Neuronal stem cell (in vitro differentiated cells): Measurements from ENCODE around the gene ALG6.
"Not testable (repeated sequence)": the region's sequence is repeated elsewhere in the genome, so short reads cannot be mapped to it uniquely, and the experiment has no call there.

ENCODE experiments used
- DNase-seq: peaks from one replicate; pipeline ENCODE4 v3.0.0-alpha.2; 2013; ENCODE audit warnings: low spot score
- H2AFZ ChIP-seq: one replicate; pipeline ENCODE4 v1.6.1; 2013; ENCODE audit warnings: mild to moderate bottlenecking, low read length, inconsistent platforms
- H2AK5ac ChIP-seq: 2 replicates; pipeline ENCODE4 v1.6.1; 2013; ENCODE audit warnings: low read depth, mild to moderate bottlenecking, inconsistent platforms, low read length, moderate library complexity, mixed read lengths
- H2BK120ac ChIP-seq: 2 replicates; pipeline ENCODE4 v1.6.1; 2013; ENCODE audit warnings: low read depth, mild to moderate bottlenecking, inconsistent platforms, low read length, moderate library complexity, mixed read lengths
- H2BK12ac ChIP-seq: one replicate; pipeline ENCODE4 v1.6.1; 2013; ENCODE audit warnings: low read length, inconsistent platforms
- H2BK15ac ChIP-seq: 2 replicates; pipeline ENCODE4 v1.6.1; 2013; ENCODE audit warnings: mild to moderate bottlenecking, low read length, inconsistent platforms, mixed read lengths
- H2BK5ac ChIP-seq: one replicate; pipeline ENCODE4 v1.6.1; 2013; ENCODE audit warnings: inconsistent platforms, mild to moderate bottlenecking, low read length, moderate library complexity
- H3K14ac ChIP-seq: one replicate; pipeline ENCODE4 v1.6.1; 2013; ENCODE audit warnings: low read length, inconsistent platforms
- H3K18ac ChIP-seq: 2 replicates; pipeline ENCODE4 v1.6.1; 2013; ENCODE audit warnings: low read length, inconsistent platforms
- H3K23ac ChIP-seq: 2 replicates; pipeline ENCODE4 v1.6.1; 2013; ENCODE audit warnings: low read depth, mild to moderate bottlenecking, mixed read lengths, low read length, inconsistent platforms; ENCODE audit not compliant: poor library complexity
- H3K27ac ChIP-seq: replicated peaks from 3 replicates; pipeline ENCODE4 v1.5.1; 2013; ENCODE audit warnings: low read length, inconsistent platforms
- H3K27me3 ChIP-seq, 3 experiments: 2 replicates each; pipeline ENCODE4 v1.6.1; 2013; ENCODE audit warnings: low read length in 3 of 3, mild to moderate bottlenecking in 2 of 3, inconsistent platforms in 1 of 3, low read depth in 1 of 3, mixed read lengths in 1 of 3, moderate library complexity in 1 of 3; ENCODE audit not compliant: control insufficient read depth in 3 of 3, insufficient read depth in 3 of 3
- H3K36me3 ChIP-seq, 2 donors: replicated peaks in 1 of 2; 2 replicates each; pipeline ENCODE4 v1.6.1; 2013; ENCODE audit warnings: low read length in 2 of 2; ENCODE audit not compliant: control insufficient read depth in 2 of 2, insufficient read depth in 2 of 2
- H3K4ac ChIP-seq: 2 replicates; pipeline ENCODE4 v1.6.1; 2013; ENCODE audit warnings: inconsistent platforms, mild to moderate bottlenecking, low read length, moderate library complexity
- H3K4me1 ChIP-seq, 2 donors: 1 replicate in 1 of 2; 2 replicates in 1 of 2; pipeline ENCODE4 v1.6.1; 2013; ENCODE audit warnings: low read length in 2 of 2, low read depth in 1 of 2; ENCODE audit not compliant: control insufficient read depth in 2 of 2, insufficient read depth in 1 of 2
- H3K4me2 ChIP-seq: one replicate; pipeline ENCODE4 v1.6.1; 2013; ENCODE audit warnings: mild to moderate bottlenecking, low read length, inconsistent platforms; ENCODE audit not compliant: insufficient read depth, poor library complexity, severe bottlenecking
- H3K4me3 ChIP-seq, 2 donors: 2 replicates each; pipeline ENCODE4 v1.5.1; 2013; ENCODE audit warnings: low read length in 2 of 2, mild to moderate bottlenecking in 2 of 2, inconsistent platforms in 1 of 2, moderate library complexity in 1 of 2
- H3K79me1 ChIP-seq: one replicate; pipeline ENCODE4 v1.6.1; 2013; ENCODE audit warnings: low read depth, mild to moderate bottlenecking, inconsistent platforms, low read length, moderate library complexity
- H3K9ac ChIP-seq: one replicate; pipeline ENCODE4 v1.6.1; 2013; ENCODE audit warnings: mild to moderate bottlenecking, low read depth, low read length, inconsistent platforms; ENCODE audit not compliant: poor library complexity
- H3K9me3 ChIP-seq, 2 donors: replicated peaks in 1 of 2; 2 replicates each; pipeline versions ENCODE3 to v1.6.1; 2013; ENCODE audit warnings: low read length in 2 of 2, mild to moderate bottlenecking in 2 of 2, inconsistent platforms in 1 of 2, low read depth in 1 of 2, mixed read lengths in 1 of 2, moderate library complexity in 1 of 2; ENCODE audit not compliant: control insufficient read depth in 2 of 2, insufficient read depth in 1 of 2
- H4K8ac ChIP-seq: one replicate; pipeline ENCODE4 v1.6.1; 2013; ENCODE audit warnings: low read depth, mild to moderate bottlenecking, inconsistent platforms, low read length, moderate library complexity
- H4K91ac ChIP-seq: one replicate; pipeline ENCODE4 v1.6.1; 2013; ENCODE audit warnings: low read length, low read depth, mild to moderate bottlenecking, inconsistent platforms; ENCODE audit not compliant: poor library complexity
- WGBS, 2 donors: extraction: QIAGEN DNeasy Blood & Tissue Kit; methylation state at CpG; one replicate each; pipeline ENCODE4 v1.1.7; 2013; ENCODE audit warnings: missing lambda C conversion rate in 2 of 2, mixed read lengths in 1 of 2; ENCODE audit not compliant: insufficient read length in 2 of 2, insufficient replicate concordance in 1 of 2; ENCODE audit errors: extremely low coverage in 2 of 2; 5-methylcytosine and 5-hydroxymethylcytosine counted together

ALG6 gene

GRCh38 chr1:63350320-63350719, 17.1 kb upstream of the ALG6 start:
- Histone ChIP-seq H2BK12ac (no peak overlapping the region), H3K23ac (no peak overlapping the region), H4K8ac (no peak overlapping the region), H3K4me2 (no peak overlapping the region), H3K4me3 (no peak overlapping the region), H2AFZ (no peak overlapping the region), H2BK120ac (no peak overlapping the region), H3K4ac (no peak overlapping the region), H2AK5ac (no peak overlapping the region), H3K9ac (no peak overlapping the region), H2BK5ac (no peak overlapping the region), H3K79me1 (no peaks in the 10 kb centered on the region), H3K4me1 (no peaks in the 10 kb centered on the region), H3K14ac (no peak overlapping the region), H3K18ac (no peak overlapping the region), H3K36me3 (no peaks in the 10 kb centered on the region), H3K27me3 (peaks cover 0 to 36% (median 0%) of the 10 kb centered on the region in 3 experiments), H3K9me3 (no peaks in the 10 kb centered on the region), H4K91ac (no peak overlapping the region), H2BK15ac (no peak overlapping the region), H3K27ac (no peak overlapping the region)
- WGBS, 2 donors = no CpG with 5 or more reads among the region's 5 CpGs
- DNase-seq = no peak

- no peaks in the 10 kb centered on the region for H3K79me1 ChIP-seq
- H3K4me1 ChIP-seq = no peaks in the 10 kb centered on the region
- no peak overlapping the region for H4K8ac ChIP-seq
- H2BK15ac ChIP-seq = no peak overlapping the region
- no peak overlapping the region for H2BK12ac ChIP-seq
- no peaks in the 10 kb centered on the region for H3K36me3 ChIP-seq
- H3K27ac ChIP-seq = no peak overlapping the region
- no peak overlapping the region for H3K23ac ChIP-seq
- no peak overlapping the region for H2AK5ac ChIP-seq
- no peak overlapping the region for H3K4me3 ChIP-seq
- no peak for DNase-seq
- H3K4me2 ChIP-seq = no peak overlapping the region
- H3K4ac ChIP-seq = no peak overlapping the region
- H3K9ac ChIP-seq = no peak overlapping the region
- H3K14ac ChIP-seq = no peak overlapping the region
- WGBS, 2 donors = no CpG with 5 or more reads among the region's 2 CpGs
- no peak overlapping the region for H2BK120ac ChIP-seq
- H2AFZ ChIP-seq = no peak overlapping the region
- no peak overlapping the region for H4K91ac ChIP-seq
- H3K18ac ChIP-seq = no peak overlapping the region
- H2BK5ac ChIP-seq = no peak overlapping the region
- H3K9me3 ChIP-seq = no peaks in the 10 kb centered on the region
- H3K27me3 ChIP-seq = peaks cover 0 to 39% (median 0%) of the 10 kb centered on the region in 3 experiments
Measured at GRCh38 chr1:63352736-63353135, 14.7 kb upstream of the ALG6 start.

GRCh38 chr1:63356234-63356633, 11.2 kb upstream of the ALG6 start:
- H3K4me2 ChIP-seq, H2BK15ac ChIP-seq, H2BK120ac ChIP-seq, H3K14ac ChIP-seq, H3K23ac ChIP-seq, H3K18ac ChIP-seq, H3K79me1 ChIP-seq, H3K9me3 ChIP-seq, H3K36me3 ChIP-seq, DNase-seq, H4K8ac ChIP-seq, H2BK12ac ChIP-seq, H2AK5ac ChIP-seq, H3K4me1 ChIP-seq, H2BK5ac ChIP-seq, H3K4me3 ChIP-seq, H2AFZ ChIP-seq, H4K91ac ChIP-seq, H3K27ac ChIP-seq, H3K4ac ChIP-seq, H3K9ac ChIP-seq: not testable (repeated sequence)
- no CpG with 5 or more reads among the region's 2 CpGs for WGBS, 2 donors
- peaks cover 0 to 32% (median 0%) of the 10 kb centered on the region in 3 experiments for H3K27me3 ChIP-seq

- no peak for DNase-seq
- Histone ChIP-seq H2BK5ac (no peak overlapping the region), H3K4me2 (no peak overlapping the region), H3K4ac (no peak overlapping the region), H2BK120ac (no peak overlapping the region), H4K8ac (no peak overlapping the region), H3K4me3 (no peak overlapping the region), H2BK15ac (no peak overlapping the region), H2AK5ac (no peak overlapping the region), H2AFZ (no peak overlapping the region), H3K36me3 (no peaks in the 10 kb centered on the region), H3K79me1 (no peaks in the 10 kb centered on the region), H3K4me1 (peaks cover 0 to 1% of the 10 kb centered on the region in 2 donors), H3K27me3 (peaks cover 0 to 9% (median 0%) of the 10 kb centered on the region in 3 experiments), H3K23ac (no peak overlapping the region), H3K9me3 (peaks cover 0 to 3% of the 10 kb centered on the region in 2 donors), H3K18ac (no peak overlapping the region), H3K9ac (no peak overlapping the region), H3K27ac (no peak overlapping the region), H4K91ac (no peak overlapping the region), H2BK12ac (no peak overlapping the region), H3K14ac (no peak overlapping the region)
- no CpG with 5 or more reads among the region's 5 CpGs for WGBS, 2 donors
Measured at GRCh38 chr1:63359561-63359960, 7.9 kb upstream of the ALG6 start.
